ENCODE measurements around the gene GABRR1. TPM values are rescaled to one million over a fixed set of nuclear protein-coding genes. Genes with fewer than 3 reads are reported as not detected.

GABRR1 gene
- total RNA-seq, 1 experiment from 2014 or later = not detected

DNA sequence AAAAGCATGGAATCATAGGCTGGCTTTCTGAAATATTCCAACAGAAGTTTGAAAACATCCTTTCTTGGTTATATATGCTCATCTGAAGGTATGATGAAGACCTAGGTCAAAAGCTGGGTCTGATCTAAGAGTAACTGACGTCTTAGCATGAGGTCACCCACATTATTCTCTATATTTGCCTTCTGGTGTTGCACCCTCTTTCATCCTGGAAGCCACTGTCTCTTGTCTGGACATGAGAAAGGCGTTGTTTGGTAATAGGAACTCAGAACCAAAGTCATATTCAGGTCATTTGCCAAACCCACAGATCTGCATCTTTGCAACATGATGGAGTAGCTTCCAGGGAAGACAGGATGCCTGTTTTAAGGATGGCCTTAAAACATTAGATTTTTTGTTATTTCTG, 17.6 kb downstream of the GABRR1 start:
- Histone ChIP-seq H3K79me2 (ENCODE audit: insufficient read depth, low read length) (no peaks in the 10 kb centered on the region), H3K9ac (ENCODE audit: low read length) (no peak overlapping the region), H2AFZ (ENCODE audit: low read depth, low read length, poor library complexity, severe bottlenecking) (no peak overlapping the region), H3K9me2 (ENCODE audit: insufficient read depth) (no peaks in the 10 kb centered on the region), H3K27ac (ENCODE audit: low read depth, low read length) (no peak overlapping the region), H3K4me2 (ENCODE audit: low read length) (no peak overlapping the region), H3K4me3 (replicated peaks in 1 of 2; ENCODE audit: low read depth in 1 of 2, low read length in 2 of 2) (no peak overlapping the region), H3K9me3 (ENCODE audit: control insufficient read depth in 1 of 2, insufficient read depth in 1 of 2, low read depth in 1 of 2, low read length in 2 of 2) (no peaks in the 10 kb centered on the region), H3K36me3 (ENCODE audit: control insufficient read depth in 1 of 2, insufficient read depth in 2 of 2, low read length in 2 of 2) (no peaks in the 10 kb centered on the region), H3K27me3 (ENCODE audit: insufficient read depth, low read length) (no peaks in the 10 kb centered on the region), H3K4me1 (ENCODE audit: control insufficient read depth in 1 of 2, insufficient read depth in 2 of 2, low read length in 2 of 2) (no peaks in the 10 kb centered on the region), H4K20me1 (ENCODE audit: insufficient read depth) (no peaks in the 10 kb centered on the region)
- intact Hi-C loops (cut with micrococcal nuclease) = no loop called here
- ChIA-PET RAD21 (ENCODE audit: low non-redundant PET in 1 of 2, low total read pairs in 2 of 2, uncharacterized antibody in 2 of 2, unreplicated experiment in 2 of 2) (no interaction called here), POLR2A (no interaction called here), CTCF (no interaction called here)
- no peak for TF ChIP-seq RAD21 (IDR thresholded peaks at IDR 0.05; ENCODE audit: low read depth)
- TF ChIP-seq REST (IDR thresholded peaks at IDR 0.05; ENCODE audit: low read depth) = no peak
- TF ChIP-seq SRF (IDR thresholded peaks at IDR 0.05; ENCODE audit: low read depth) = no peak
- no peak for TF ChIP-seq MAX (IDR thresholded peaks at IDR 0.05)
- no peak for TF ChIP-seq ELF1 (IDR thresholded peaks at IDR 0.05; ENCODE audit: borderline replicate concordance, low read depth)
- TF ChIP-seq POLR2AphosphoS5 (IDR thresholded peaks at IDR 0.05; ENCODE audit: low read depth, low read length) = no peak
- TF ChIP-seq CBX3 (IDR thresholded peaks at IDR 0.05; ENCODE audit: low read depth) = no peak
- TF ChIP-seq ZBTB33 (IDR thresholded peaks at IDR 0.05; ENCODE audit: extremely low read depth, insufficient replicate concordance, low read length) = no peak
- no peak for TF ChIP-seq SIN3A (IDR thresholded peaks at IDR 0.05; ENCODE audit: low read depth)
- no peak for TF ChIP-seq EZH2phosphoT487 (IDR thresholded peaks at IDR 0.05; ENCODE audit: borderline replicate concordance)
- no peak for TF ChIP-seq JUND (IDR thresholded peaks at IDR 0.05)
- TF ChIP-seq CEBPB (IDR thresholded peaks at IDR 0.05; ENCODE audit: low read depth) = no peak
- no peak for TF ChIP-seq YY1 (IDR thresholded peaks at IDR 0.05; ENCODE audit: extremely low read depth, insufficient replicate concordance, low read depth, low read length)
- TF ChIP-seq ATF3 (IDR thresholded peaks at IDR 0.05) = no peak
- DNase-seq (ENCODE audit: low read depth, low spot score) (no peak), ATAC-seq (no peak)
- BruUV-seq (replicated peaks) = no TSS peak

Measured in HCT116 (cell line).